GM19025 (cell line): Measurements from ENCODE around the gene MCCC2.
"Not testable (repeated sequence)": the region's sequence is repeated elsewhere in the genome, so short reads cannot be mapped to it uniquely, and the experiment has no call there.

Experiments
- ATAC-seq: cut with Tn5 transposase; IDR thresholded peaks from one replicate; pipeline ENCODE4 v1.9.1; 2021; ENCODE audit warnings: mild to moderate bottlenecking, low read depth, moderate library complexity; ENCODE audit not compliant: unreplicated experiment

MCCC2 gene

DNA sequence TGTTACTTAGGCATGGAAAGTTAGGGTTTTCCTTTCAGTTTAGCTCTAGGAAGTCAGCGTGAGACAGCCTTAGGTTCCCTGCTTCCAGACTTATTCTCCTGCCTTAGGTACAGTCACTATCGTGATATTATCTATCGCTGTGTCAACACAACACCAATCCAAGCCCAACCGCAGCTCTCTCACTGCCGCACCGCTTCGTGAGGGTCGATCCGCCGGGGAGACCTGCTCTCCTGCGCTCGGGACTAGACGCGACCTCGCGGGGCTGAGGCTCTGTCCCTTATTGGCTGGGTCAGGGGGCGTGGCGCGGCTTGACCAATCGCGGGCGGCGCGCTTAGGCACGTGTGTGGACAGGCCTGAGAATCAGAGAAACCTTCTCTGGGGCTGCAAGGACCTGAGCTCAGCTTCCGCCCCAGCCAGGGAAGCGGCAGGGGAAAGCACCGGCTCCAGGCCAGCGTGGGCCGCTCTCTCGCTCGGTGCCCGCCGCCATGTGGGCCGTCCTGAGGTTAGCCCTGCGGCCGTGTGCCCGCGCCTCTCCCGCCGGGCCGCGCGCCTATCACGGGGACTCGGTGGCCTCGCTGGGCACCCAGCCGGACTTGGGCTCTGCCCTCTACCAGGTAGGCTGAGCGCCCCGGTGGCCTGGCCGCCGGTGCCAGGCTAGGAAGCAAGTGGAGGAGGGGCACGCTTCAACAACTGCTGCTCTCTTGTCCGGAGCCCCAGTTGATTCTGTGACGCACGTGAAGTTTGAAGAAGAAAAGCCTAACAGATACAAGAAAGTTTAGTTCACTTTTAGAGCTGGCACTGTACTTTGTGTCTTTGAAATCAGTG, at the start of gene MCCC2:
Gene MCCC2, plus strand, starts transcription at position 400 of the 825 bp plus-strand sequence. Its CDS starts 86 bp downstream, at position 486.
- peak; percentile 96 for ATAC-seq

DNA sequence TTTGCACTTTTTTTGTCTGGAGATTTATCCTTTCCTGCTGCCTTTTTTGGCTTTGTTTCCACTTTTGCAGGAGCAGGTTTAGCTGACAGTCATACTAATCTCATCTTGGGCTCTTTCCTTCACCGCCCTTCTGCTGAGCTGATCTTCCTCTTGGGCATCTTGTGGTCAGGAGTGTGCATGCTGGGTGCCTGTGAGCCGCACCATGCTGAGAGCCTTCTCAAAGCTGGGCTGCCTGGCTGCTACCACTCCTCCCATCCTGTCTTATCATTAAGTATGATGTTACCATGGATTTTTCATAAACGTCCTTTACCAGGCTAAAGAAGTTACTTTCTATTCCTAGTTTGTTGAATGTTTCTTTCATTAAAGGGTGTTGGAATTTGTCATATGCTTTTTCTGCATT, 49.5 kb upstream of the MCCC2 start:
- no peak for ATAC-seq

DNA sequence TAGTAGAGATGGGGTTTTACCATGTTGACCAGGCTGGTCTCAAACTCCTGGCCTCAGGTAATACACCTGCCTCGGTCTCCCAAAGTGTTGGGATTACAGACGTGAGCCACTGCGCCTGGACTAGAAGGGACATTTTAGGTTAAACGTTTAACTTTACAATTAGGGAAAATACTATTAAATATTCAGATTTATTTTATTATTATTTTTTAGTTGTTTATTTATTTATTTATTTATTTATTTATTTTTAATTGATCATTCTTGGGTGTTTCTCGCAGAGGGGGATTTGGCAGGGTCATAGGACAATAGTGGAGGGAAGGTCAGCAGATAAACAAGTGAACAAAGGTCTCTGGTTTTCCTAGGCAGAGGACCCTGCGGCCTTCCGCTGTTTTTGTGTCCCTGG, 36.3 kb upstream of the MCCC2 start:
- not testable (repeated sequence) for ATAC-seq

DNA sequence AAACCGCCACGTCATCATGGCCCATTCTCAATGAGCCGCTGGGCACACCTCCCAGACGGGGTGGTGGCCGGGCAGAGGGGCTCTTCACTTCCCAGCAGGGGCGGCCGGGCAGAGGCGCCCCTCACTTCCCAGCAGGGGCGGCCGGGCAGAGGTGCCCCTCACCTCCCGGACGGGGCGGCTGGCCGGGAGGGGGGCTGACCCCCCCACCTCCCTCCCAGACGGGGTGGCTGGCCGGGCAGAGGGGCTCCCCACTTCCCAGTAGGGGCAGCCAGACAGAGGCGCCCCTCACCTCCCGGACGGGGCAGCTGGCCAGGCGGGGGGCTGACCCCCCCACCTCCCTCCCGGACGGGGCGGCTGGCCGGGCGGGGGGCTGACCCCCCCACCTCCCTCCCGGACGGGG, 35.6 kb upstream of the MCCC2 start:
- not testable (repeated sequence) for ATAC-seq

GRCh38 chr5:71552026-71552749, 35.0 kb upstream of the MCCC2 start:
- not testable (repeated sequence) for ATAC-seq

DNA sequence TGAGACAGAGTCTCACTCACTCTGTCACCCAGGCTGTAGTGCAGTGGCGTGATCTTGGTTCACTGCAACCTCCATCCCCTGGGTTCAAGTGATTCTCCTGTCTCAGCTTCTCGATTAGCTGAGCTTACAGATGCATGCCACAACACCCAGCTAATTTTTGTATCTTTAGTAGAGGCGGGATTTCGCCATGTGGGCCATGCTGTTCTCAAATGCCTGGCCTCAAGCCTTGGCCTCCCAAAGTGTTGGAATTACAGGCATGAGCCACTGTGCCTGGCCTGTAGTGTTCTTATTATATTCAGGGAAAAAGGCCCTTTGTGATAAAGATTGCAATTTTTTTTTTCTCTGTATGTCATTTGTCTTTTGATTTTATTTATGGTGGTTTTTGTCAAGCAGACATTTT, 24.0 kb upstream of the MCCC2 start:
- no peak for ATAC-seq

GRCh38 chr5:71564895-71565294, 22.2 kb upstream of the MCCC2 start:
- ATAC-seq, result no peak

- ATAC-seq, result no peak
Measured at GRCh38 chr5:71569748-71570509, 17.2 kb upstream of the MCCC2 start.

- not testable (repeated sequence) for ATAC-seq
Measured at GRCh38 chr5:71571811-71572210, 15.3 kb upstream of the MCCC2 start.

GRCh38 chr5:71573591-71573990, 13.5 kb upstream of the MCCC2 start:
- ATAC-seq, result no peak

GRCh38 chr5:71575588-71575987, 11.6 kb upstream of the MCCC2 start:
- not testable (repeated sequence) for ATAC-seq

DNA sequence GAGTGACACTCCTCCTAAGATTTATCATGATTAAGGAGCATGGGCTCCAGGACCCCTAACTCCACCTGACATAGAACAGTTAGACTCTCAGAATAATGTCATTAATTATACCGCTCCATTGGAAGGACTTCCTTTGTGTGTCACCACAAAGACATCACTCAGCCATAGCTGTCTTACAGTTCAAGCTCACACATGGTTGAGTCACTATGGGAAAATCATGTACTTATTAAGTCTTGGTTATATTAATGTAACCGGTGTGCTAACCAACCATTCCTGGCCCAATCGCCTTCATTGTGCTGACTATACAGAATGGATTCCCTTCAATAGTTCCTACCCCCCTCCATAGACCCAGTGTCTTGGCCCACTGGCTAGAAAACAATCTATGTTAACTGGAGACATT, 10.9 kb upstream of the MCCC2 start:
- no peak for ATAC-seq

- ATAC-seq, result not testable (repeated sequence)
Measured at GRCh38 chr5:71577839-71578238, 9.3 kb upstream of the MCCC2 start.

- ATAC-seq, result no peak
Measured at GRCh38 chr5:71582945-71583584, 4.1 kb upstream of the MCCC2 start.

DNA sequence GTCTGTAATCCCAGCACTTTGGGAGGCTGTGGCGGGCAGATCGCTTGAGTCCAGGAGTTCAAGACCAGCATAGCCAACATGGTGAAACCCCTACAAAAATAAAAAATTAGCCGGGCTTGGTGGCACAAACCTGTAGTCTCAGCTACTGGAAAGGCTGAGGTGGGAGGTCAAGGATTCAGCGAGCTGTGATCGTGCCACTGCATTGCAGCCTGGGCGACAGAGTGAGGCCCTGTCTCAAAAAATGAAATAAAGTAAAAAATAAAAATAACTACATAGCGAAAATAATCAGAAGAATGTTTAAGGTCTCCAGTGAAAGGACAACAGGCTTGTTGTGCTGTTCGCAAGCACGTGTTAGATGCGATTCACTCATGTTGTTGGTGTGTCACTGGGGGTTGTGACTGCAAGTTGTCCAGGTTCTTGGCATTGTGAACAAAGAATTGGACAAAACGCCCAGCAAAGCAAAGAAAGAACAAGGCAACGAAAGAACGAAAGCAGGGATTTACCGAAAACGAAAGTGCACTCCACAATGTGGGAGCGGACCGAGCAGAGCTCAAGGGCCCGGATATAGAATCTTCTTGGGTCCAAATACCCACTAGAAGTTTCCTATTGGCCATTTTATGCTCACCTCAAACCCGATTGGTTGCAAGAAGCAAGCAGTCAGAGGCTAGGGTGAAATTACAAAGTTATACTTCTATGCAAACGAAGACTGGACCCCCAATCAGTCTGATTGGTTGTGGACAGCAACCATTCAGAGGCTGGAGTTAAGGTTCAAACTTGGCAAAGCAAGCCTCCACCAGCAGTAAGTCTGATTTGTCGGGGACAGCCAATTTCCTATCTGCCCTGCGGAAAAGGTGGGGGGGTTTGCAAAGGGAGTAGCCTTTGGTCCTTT, 844 bp upstream of the MCCC2 start:
- ATAC-seq, result no peak

DNA sequence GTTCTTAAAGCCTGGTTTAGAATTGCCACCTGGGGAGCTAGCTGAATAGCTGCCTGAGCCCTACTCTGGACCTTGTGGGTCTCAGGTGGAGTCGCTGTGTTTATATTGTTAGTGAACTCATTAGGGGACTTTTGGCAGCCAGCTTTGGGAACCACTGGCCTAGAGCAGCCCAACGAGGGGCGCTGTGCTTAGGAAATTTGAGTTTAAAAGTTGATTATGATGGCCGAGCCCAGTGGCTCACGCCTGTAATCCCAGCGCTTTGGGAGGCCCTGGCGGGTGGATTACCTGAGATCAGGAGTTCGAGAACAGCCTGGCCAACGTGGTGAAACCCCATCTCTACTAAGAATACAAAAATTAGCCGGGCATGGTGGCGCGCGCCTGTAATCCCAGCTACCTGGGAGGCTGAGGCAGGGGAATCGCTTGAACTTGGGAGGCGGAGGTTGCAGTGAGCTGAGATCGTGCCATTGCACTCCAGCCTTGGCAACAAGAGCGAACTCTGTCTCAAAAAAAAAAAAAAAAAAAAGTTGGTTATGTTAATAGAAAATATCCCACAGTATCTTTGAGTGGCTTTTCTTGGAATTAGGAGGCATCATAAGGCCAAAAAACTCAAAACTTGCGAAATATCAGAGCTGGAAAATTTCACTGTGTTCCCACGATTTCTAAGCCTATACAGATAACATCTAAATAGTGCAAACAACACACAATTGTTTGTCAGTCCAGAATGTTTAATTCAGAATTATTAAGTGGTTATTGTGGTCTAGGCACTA, 809 bp downstream of the MCCC2 start:
- peak; percentile 1 for ATAC-seq

GRCh38 chr5:71588533-71588885, 1.4 kb downstream of the MCCC2 start:
- ATAC-seq, result no peak

GRCh38 chr5:71589903-71590302, 2.8 kb downstream of the MCCC2 start:
- no peak for ATAC-seq

- no peak for ATAC-seq
Measured at GRCh38 chr5:71591100-71591499, 4.0 kb downstream of the MCCC2 start.
